GM12873 (cell line): ENCODE data around the gene TOX2.

Experiments
- TF ChIP-seq, protein P1 (sequence below): IDR thresholded peaks from 2 replicates; pipeline ENCODE4 v1.5.1; 2012; ENCODE audit warnings: low read depth, mild to moderate bottlenecking, moderate library complexity, low read length, control low read depth; ENCODE audit not compliant: insufficient read depth; ENCODE audit errors: missing control alignments

TOX2 gene, protein sequence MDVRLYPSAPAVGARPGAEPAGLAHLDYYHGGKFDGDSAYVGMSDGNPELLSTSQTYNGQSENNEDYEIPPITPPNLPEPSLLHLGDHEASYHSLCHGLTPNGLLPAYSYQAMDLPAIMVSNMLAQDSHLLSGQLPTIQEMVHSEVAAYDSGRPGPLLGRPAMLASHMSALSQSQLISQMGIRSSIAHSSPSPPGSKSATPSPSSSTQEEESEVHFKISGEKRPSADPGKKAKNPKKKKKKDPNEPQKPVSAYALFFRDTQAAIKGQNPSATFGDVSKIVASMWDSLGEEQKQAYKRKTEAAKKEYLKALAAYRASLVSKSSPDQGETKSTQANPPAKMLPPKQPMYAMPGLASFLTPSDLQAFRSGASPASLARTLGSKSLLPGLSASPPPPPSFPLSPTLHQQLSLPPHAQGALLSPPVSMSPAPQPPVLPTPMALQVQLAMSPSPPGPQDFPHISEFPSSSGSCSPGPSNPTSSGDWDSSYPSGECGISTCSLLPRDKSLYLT

DNA sequence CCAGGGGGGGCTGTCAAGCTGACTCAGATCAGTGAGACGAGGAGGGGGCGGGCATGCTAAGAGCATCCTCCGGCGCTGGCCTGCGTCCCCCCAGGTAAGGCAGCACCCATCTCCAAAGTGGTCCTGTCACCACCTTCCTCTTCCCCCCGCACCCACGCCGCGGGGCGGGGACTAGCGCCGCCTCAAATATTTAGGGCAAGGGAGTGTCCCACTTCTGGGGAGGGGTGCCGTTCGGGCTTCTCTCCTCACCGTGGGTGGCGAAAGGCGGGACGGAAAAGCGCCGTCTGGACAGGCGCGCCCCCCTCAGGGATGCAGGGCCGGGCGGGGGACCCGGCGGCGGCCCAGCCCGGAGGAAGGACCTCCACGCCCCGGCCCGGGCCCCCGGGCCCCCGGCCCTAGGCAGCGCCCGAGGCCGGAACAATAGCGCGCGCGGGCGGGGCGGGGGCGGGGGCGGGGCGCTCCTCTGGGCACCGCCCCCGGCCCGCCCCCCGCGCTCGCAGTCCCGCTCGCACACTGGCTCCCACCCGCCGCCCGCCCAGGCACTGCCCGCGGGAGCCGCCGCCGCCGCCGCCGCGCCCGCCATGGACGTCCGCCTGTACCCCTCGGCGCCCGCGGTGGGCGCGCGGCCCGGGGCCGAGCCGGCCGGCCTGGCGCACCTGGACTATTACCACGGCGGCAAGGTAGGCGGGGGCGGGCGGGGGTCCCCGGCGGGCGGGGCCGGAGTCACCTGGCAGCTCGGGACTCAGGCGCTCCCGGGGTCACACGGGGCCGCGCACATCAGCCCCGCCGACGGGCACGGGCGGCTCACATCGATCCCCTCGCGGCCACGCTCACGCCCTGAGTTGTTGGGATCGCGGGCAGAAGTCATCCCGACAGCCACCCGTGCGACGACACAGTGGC lies at the start of gene TOX2:
Gene TOX2, plus strand, starts transcription at position 542 of the 900 bp plus-strand sequence. Its CDS starts 40 bp downstream, at position 582.
- TF ChIP-seq, protein P1, sequence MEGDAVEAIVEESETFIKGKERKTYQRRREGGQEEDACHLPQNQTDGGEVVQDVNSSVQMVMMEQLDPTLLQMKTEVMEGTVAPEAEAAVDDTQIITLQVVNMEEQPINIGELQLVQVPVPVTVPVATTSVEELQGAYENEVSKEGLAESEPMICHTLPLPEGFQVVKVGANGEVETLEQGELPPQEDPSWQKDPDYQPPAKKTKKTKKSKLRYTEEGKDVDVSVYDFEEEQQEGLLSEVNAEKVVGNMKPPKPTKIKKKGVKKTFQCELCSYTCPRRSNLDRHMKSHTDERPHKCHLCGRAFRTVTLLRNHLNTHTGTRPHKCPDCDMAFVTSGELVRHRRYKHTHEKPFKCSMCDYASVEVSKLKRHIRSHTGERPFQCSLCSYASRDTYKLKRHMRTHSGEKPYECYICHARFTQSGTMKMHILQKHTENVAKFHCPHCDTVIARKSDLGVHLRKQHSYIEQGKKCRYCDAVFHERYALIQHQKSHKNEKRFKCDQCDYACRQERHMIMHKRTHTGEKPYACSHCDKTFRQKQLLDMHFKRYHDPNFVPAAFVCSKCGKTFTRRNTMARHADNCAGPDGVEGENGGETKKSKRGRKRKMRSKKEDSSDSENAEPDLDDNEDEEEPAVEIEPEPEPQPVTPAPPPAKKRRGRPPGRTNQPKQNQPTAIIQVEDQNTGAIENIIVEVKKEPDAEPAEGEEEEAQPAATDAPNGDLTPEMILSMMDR, result no peak

DNA sequence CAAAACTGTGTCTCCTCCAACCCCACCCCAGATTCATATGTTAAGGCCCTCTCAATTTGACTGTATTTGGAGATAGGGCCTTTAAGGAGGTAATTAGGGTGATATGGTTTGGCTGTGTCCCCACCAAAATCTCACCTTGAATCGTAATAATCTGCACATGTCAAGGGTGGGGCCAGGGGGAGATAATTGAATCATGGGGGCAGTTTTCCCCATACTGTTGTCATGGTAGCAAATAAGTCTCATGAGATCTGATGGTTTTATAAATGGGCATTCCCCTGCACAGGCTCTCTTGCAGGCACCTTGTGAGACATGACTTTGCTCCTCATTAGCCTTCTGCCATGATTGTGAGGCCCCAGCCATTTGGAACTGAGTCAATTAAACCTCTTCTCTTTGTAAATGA lies 46.6 kb upstream of the TOX2 start:
- TF ChIP-seq, protein P1, result no peak

DNA sequence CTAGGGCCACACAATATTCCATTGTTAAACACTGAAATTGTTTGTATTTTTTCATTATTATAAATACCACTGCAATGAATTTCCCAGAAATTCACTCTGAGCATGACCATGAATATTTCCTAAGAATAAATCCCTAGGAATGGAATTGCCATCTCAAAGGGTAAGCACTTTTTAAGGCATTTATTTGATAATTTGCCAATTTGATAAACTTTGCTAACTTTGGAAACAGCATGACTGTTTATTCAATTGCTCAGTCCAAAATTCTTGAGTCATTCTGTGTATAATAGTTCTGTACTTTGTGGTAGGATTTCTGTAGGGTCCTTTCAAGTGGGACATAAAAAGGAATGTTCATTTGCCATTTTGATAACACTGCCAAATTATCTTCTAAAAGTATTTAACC lies 44.2 kb upstream of the TOX2 start:
- TF ChIP-seq, protein P1, result no peak

DNA sequence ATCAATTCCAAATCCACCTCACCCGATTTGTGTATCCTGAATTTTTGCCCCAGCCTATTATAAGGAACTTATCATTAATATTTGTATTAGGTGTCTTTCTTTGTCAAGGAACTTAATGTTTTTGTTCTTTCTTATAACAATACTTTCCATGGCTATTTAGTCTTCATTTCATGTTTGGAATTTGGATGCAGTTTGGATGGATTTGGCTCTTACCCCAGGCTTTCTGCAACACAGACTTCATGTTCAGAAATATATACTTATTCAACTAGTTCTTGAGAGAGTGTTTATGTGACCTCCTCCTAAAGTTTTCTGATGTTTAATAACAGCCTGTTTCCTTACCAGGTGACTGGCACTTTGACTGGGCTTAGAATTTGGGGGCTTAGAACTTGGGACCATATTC lies 35.9 kb upstream of the TOX2 start:
- TF ChIP-seq, protein P1, result no peak

DNA sequence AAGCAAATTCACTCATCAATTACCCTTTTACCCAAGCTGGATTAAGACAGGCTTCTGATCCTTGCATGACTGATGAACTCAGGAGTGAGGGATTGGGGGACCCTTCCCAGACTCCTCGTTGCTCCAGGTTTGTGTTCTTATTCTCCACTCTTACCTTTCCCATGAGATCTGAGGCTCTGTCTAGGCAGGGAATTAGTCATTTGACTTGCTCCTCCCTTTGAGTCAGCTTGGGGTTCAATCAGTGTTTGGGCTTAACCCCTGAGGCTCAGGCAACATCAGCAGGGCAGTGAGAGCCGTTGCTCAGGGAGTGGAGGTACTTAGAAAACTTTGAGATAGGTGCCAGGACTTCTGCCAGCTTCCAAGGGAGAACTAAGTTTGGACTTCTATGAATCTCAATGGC lies 20.7 kb upstream of the TOX2 start:
- TF ChIP-seq, protein P1, result no peak

DNA sequence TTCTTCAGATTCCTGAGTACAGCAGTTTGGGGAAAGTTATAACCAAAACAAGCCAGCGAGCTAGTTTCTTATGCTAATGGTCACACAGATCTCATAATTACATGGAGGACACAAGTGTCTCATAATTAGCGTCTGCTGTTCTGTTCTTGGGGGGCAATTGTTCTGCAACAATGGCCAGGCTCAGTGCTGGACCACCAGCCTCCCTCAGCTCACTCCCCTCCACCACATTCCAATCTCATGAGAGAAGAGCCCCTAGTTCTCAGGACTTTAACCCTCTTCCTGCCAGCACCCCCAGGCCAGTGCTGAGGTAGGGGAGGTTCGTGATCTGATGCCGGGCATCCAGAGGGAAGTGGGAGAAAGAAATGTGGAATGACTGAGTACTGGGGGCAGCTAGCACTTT lies 20.2 kb upstream of the TOX2 start:
- TF ChIP-seq, protein P1, result no peak

DNA sequence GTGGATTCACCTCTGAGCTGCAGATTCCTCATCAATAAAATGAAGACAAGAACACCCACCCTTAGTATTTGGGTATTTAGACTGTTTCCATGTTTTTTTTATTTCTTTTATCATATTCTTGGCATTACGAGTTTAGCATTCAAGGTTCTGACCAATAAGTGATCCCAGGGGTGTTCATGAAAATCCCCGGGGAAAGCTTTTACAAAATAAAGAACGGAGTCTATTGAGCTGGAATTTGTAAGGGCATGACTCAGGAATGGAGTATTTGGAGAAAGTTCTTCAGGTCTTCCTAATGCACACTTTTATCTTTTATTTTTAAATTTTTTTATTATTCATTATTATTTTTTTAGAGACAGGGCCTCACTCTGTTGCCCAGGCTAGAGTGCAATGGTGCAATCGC lies 19.4 kb upstream of the TOX2 start:
- TF ChIP-seq, protein P1, result no peak
